ENCODE data around the gene WDR87.

Gene WDR87

GRCh38 chr19:37947778-37948177 is 41.4 kb upstream of the WDR87 start:
- Histone ChIP-seq H3K4me1 (ENCODE audit: low read depth, poor library complexity, severe bottlenecking) (no peaks in the 10 kb centered on the region), H3K27ac (no peak overlapping the region), H3K27me3 (ENCODE audit: insufficient read depth, low read depth) (no peaks in the 10 kb centered on the region), H3K9ac (no peak overlapping the region), H3K4me2 (no peak overlapping the region), H3K79me2 (ENCODE audit: insufficient read depth, low read depth) (no peaks in the 10 kb centered on the region), H2AFZ (ENCODE audit: low read depth) (no peak overlapping the region), H3K4me3 (IDR thresholded peaks at IDR 0.05; ENCODE audit: insufficient read depth, low read depth, low read length) (no peak overlapping the region), H3K36me3 (ENCODE audit: insufficient read depth) (no peaks in the 10 kb centered on the region), H4K20me1 (ENCODE audit: insufficient read depth) (no peaks in the 10 kb centered on the region)
- TF ChIP-seq, protein P1, sequence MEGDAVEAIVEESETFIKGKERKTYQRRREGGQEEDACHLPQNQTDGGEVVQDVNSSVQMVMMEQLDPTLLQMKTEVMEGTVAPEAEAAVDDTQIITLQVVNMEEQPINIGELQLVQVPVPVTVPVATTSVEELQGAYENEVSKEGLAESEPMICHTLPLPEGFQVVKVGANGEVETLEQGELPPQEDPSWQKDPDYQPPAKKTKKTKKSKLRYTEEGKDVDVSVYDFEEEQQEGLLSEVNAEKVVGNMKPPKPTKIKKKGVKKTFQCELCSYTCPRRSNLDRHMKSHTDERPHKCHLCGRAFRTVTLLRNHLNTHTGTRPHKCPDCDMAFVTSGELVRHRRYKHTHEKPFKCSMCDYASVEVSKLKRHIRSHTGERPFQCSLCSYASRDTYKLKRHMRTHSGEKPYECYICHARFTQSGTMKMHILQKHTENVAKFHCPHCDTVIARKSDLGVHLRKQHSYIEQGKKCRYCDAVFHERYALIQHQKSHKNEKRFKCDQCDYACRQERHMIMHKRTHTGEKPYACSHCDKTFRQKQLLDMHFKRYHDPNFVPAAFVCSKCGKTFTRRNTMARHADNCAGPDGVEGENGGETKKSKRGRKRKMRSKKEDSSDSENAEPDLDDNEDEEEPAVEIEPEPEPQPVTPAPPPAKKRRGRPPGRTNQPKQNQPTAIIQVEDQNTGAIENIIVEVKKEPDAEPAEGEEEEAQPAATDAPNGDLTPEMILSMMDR (conservative IDR thresholded peaks at IDR 0.05; ENCODE audit: low read depth, low read length): no peak

GRCh38 chr19:37946132-37946531 is 39.7 kb upstream of the WDR87 start:
- H3K27me3 ChIP-seq (ENCODE audit: insufficient read depth, low read depth): no peaks in the 10 kb centered on the region
- H3K4me3 ChIP-seq (IDR thresholded peaks at IDR 0.05; ENCODE audit: insufficient read depth, low read depth, low read length): no peak overlapping the region
- H3K4me2 ChIP-seq: no peak overlapping the region
- no peaks in the 10 kb centered on the region for H3K36me3 ChIP-seq (ENCODE audit: insufficient read depth)
- no peaks in the 10 kb centered on the region for H3K79me2 ChIP-seq (ENCODE audit: insufficient read depth, low read depth)
- H4K20me1 ChIP-seq (ENCODE audit: insufficient read depth): no peaks in the 10 kb centered on the region
- H3K27ac ChIP-seq: no peak overlapping the region
- H3K4me1 ChIP-seq (ENCODE audit: low read depth, poor library complexity, severe bottlenecking): no peaks in the 10 kb centered on the region
- H3K9ac ChIP-seq: no peak overlapping the region
- TF ChIP-seq, protein P1 (conservative IDR thresholded peaks at IDR 0.05; ENCODE audit: low read depth, low read length): no peak
- H2AFZ ChIP-seq (ENCODE audit: low read depth): no peak overlapping the region

DNA sequence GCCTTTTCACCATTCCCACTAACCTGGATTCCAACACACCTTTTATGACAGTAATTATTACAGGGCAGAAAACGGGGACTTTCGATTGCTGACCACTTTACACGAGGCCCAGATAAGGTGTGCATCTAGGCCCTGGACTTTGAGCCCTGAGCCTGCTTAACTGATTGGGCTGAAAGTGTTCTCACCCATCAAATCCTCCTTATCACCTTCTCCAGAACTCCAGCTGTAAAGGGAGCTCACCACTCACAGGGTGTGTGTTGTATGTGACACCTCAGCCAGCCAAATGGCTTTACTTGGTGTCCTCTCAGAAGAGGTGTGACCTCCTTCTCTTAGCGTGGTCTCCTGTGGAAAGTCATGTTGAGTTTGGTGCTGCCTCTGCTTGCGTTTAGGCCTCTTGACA is 37.1 kb upstream of the WDR87 start:
- Histone ChIP-seq H4K20me1 (ENCODE audit: insufficient read depth) (no peaks in the 10 kb centered on the region), H3K4me1 (ENCODE audit: low read depth, poor library complexity, severe bottlenecking) (no peaks in the 10 kb centered on the region), H3K79me2 (ENCODE audit: insufficient read depth, low read depth) (no peaks in the 10 kb centered on the region), H3K4me2 (no peak overlapping the region), H3K9ac (no peak overlapping the region), H3K4me3 (IDR thresholded peaks at IDR 0.05; ENCODE audit: insufficient read depth, low read depth, low read length) (no peak overlapping the region), H3K27ac (no peak overlapping the region), H3K27me3 (ENCODE audit: insufficient read depth, low read depth) (no peaks in the 10 kb centered on the region), H2AFZ (ENCODE audit: low read depth) (no peak overlapping the region), H3K36me3 (ENCODE audit: insufficient read depth) (no peaks in the 10 kb centered on the region)
- TF ChIP-seq, protein P1 (conservative IDR thresholded peaks at IDR 0.05; ENCODE audit: low read depth, low read length): no peak

- H3K4me1 ChIP-seq (ENCODE audit: low read depth, poor library complexity, severe bottlenecking): peaks cover 4% of the 10 kb centered on the region
- no peaks in the 10 kb centered on the region for H3K27me3 ChIP-seq (ENCODE audit: insufficient read depth, low read depth)
- H3K4me2 ChIP-seq: no peak overlapping the region
- H3K27ac ChIP-seq: no peak overlapping the region
- no peaks in the 10 kb centered on the region for H3K36me3 ChIP-seq (ENCODE audit: insufficient read depth)
- no peaks in the 10 kb centered on the region for H3K79me2 ChIP-seq (ENCODE audit: insufficient read depth, low read depth)
- no peak overlapping the region for H3K9ac ChIP-seq
- H4K20me1 ChIP-seq (ENCODE audit: insufficient read depth): no peaks in the 10 kb centered on the region
- TF ChIP-seq, protein P1 (conservative IDR thresholded peaks at IDR 0.05; ENCODE audit: low read depth, low read length): no peak
- no peak overlapping the region for H3K4me3 ChIP-seq (IDR thresholded peaks at IDR 0.05; ENCODE audit: insufficient read depth, low read depth, low read length)
- H2AFZ ChIP-seq (ENCODE audit: low read depth): no peak overlapping the region
Measured at GRCh38 chr19:37942516-37942902, 36.1 kb upstream of the WDR87 start.

Data from KMS-11 (cell line).